ENCODE results near the gene MT1B.
"Not testable (repeated sequence)": the region's sequence is repeated elsewhere in the genome, so short reads cannot be mapped to it uniquely, and the experiment has no call there.

Gene MT1B

DNA sequence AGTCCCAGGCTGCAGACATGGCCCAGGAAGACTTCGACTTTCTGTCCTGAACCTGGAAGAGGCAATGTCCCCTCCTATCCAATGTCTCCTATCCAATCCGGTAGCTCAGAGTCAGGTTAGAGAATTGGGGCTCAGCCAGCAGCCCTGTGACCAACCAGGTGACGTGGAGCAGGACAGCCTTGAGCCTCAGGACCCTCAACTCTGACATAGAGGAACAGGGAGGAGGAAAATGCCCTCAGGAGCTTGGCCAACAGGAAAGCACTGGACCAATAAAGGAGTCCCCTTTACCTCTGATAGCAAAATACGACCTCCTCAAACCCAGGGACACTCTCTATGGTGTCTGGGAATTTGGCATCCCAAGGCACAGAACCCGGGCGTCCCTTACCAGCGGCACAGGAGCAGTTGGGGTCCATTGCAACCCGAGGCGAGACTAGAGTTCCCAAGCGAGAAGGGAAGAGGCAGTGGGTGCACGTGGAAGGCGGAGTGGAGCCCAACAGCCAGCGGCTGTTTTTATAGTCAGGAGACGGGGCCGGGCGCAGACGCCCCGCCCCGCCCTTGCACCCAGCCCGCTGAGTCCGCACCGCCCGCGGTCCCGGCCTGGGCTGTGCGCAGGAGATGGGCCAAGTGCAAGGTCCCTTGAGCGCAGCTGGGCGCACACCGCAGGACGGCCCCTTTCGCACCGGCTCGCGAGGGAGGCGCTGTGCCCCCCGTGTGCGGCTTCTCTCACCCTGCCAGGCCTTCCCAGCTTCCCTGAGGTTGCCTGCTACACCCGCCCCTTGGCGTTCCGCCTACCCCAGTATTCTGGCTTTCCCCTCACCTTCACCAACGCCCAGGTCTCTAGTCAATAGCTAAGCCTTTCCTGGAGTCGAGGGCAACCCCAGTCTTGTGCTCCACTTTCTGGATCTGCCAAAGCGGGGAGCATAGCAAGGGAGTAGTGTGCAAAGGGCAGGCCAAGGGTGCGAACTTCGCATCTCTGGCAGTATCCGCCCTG, 16.2 kb downstream of the MT1B start, which contains the start of gene MT1G:
Gene MT1G (minus strand): TSS at position 485 of the 991 bp plus-strand sequence. CDS start 72 bp downstream, at position 413.
- DNase-seq (ENCODE audit: low read depth): no peak

DNA sequence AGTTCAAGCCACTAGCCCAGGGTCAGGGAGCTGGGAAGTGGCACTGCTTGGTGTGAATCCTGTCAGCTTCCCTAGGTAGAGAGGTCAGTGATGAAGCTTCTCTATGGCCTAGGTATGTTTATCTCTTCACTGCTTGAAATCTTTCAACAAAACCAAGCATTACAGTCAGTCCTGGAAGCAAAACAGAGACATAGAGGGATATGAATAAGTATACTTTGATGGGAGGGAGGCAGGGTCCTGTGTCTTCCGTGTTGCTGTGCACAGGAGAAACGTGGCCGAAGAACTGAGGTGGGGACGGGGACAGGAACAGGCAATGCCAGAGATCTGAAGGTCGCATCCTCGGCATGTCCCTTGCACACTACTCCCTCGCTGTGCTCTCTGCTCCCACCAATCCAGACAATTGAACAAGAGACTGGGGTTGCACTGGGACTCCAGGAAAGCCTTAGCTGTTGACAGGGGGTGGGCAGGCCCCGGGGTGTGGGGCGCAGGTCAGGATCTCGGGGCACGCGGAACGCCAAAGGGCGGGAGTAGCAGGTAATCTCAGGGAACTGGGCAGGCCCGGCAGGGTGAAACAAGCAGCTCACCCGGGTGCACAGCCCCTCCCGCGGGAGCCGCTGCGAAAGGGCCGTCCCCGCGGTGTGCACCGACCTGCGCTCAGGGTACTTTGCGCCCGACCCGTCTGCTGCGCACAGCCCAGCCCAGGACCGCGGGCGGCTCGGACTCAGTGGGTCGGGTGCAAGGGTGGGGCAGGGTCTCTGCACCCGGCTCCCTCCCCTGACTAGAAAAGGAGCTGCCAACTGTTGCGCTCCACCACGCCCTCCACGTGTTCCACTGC, 17.5 kb downstream of the MT1B start, which contains the start of gene MT1H:
Gene MT1H (plus strand): TSS at position 810 of the 835 bp plus-strand sequence. CDS start 71 bp downstream, outside the sequence.
- no peak for DNase-seq (ENCODE audit: low read depth)

DNA sequence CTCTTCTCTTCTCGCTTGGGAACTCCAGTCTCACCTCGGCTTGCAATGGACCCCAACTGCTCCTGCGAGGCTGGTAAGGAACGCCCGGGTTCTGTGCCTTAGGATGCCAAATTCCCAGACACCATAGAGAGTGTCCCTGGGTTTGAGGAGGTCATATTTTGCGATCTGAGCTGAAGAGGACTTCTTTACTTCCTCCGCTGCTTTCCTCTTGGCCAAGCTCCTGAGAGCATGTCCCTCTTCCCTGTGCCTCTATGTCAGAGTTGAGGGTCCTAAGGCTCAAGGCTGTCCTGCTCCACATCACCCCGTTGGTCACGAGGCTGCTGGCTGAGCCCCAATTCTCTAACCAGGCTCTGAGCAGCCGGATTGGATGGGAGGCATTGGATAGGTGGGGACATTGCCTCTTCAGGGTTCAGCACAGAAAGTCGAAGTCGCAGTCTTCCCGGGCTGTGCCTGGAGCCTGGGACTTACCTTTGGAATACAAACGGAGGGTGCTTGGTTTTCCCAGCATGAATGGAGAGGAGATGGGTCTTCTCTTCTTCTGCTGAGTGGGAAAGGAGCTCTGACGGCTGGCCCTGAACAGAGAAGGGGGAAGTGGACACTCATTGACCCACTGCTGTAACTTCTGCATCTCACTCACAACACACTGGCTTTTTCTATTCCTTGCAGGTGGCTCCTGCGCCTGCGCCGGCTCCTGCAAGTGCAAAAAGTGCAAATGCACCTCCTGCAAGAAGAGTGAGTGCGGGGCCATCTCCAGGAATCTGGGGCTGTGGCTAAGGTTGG, 18.3 kb downstream of the MT1B start:
- no peak for DNase-seq (ENCODE audit: low read depth)

DNA sequence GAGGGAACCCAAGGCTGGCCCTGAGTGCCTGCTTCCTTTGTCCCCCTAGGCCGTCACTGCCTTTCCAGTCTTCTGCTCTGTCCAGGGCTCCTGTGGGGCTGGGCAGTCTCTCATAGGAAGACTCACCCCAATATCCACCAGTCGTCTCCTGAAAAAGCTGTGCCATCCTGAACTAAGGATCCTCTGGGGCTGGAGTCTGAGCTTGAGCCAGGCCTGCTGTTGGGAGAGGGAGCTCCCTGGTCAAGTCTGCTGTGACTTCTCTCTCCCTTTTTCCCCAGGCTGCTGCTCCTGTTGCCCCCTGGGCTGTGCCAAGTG, 18.9 kb downstream of the MT1B start:
- no peak for DNase-seq (ENCODE audit: low read depth)

DNA sequence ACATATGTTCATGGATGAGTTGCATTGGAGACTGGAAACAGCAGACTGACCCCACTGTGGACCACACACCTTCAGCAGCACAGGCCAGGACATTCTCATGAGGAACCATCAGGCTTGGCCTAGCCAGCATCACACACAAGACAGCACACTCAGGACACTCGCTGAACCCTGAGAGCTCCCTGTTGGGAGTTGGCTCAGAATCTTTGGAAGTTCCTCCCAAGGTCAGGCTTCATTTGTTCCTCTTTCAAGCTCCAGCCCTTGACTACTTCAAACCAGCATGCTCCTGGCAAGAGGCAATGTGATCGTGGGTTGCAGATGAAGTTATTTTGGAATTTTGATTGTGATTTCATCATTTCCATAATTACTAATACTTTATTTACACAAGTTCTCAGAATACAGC, 20.0 kb downstream of the MT1B start:
- DNase-seq (ENCODE audit: low read depth): not testable (repeated sequence)

DNA sequence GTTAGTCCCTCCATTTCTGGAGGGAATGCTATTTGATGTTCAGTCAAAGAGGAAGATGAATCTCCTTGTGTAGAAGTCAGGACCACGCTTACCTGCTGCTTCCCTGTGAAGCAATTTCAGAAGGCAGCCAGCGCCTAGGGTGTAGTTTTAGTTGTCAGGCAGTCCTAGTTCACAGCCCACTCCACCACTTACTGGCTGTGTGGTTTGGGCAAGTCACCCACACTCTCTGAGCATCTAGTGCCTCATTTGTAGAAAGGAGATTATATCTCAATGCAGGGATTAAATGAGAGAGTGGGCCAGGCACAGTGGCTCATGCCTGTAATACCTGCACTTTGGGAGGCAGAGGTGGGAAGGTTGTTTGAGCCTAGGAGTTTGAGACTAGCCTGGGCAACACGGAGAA, 20.5 kb downstream of the MT1B start:
- not testable (repeated sequence) for DNase-seq (ENCODE audit: low read depth)

DNA sequence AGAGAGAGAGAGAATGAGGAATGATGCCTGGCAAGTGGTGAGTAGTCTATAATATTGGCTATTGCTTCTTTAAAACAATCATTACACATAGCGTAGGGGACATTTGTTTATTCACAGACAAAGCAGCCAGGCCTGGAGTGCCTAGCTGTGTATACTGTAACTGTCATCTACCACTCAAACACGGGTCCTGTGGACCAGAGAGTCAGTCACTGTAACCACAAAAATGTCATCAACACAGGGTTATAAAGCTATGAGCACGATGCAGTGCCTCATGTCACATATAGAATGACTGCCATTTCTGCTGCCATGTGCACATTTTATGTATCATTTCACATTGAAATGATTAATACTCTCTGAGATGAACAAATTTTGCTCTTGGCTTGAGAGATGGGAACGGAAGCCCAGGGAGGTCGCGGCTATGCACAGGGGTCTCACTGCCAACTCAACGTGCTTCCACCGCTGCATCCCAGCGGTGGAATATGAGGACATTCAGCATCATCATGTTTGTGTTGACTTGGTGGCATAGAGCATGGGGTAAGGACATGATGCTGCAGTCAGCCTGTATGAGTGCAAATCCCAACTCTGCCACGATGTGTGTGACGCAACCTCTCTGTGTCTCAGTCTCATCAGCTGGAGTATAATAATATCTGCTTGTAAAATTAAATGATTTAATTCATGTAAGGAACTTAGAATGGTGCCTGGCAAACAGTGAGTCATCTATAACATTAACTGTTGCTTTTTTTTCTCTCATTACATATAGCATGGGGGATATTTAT, 21.3 kb downstream of the MT1B start:
- no peak for DNase-seq (ENCODE audit: low read depth)

DNA sequence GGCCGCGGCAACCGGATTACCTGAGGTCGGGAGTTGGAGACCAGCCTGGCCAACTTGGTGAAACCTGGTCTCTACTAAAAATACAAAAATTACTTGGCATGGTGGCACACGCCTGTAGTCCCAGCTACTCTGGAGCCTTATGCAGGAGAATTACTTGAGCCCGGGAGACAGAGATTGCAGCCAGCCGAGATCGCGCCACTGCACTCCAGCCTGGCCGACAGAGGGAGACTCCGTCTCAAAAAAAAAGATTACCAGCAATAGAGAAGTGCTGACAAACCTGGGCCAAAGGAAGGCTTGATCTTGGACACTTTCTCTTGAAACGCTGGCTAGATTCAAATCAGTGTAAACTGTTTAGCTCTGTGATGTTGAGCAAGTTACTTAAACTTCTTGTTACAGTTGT, 22.2 kb downstream of the MT1B start:
- DNase-seq (ENCODE audit: low read depth): no peak

DNA sequence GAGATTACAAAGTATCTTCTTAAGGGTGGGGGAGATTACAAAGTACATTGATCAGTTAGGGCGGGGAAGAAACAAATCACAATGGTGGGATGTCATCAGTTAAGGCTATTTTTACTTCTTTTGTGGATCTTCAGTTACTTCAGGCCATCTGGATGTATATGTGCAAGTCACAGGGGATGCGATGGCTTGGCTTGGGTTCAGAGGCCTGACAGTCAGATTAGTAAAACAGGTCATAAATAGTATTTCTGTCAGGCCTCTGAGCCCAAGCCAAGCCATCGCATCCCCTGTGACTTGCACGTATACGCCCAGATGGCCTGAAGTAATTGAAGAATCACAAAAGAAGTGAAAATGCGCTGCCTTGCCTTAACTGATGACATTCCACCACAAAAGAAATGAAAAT, 22.9 kb downstream of the MT1B start:
- DNase-seq (ENCODE audit: low read depth): not testable (repeated sequence)

DNA sequence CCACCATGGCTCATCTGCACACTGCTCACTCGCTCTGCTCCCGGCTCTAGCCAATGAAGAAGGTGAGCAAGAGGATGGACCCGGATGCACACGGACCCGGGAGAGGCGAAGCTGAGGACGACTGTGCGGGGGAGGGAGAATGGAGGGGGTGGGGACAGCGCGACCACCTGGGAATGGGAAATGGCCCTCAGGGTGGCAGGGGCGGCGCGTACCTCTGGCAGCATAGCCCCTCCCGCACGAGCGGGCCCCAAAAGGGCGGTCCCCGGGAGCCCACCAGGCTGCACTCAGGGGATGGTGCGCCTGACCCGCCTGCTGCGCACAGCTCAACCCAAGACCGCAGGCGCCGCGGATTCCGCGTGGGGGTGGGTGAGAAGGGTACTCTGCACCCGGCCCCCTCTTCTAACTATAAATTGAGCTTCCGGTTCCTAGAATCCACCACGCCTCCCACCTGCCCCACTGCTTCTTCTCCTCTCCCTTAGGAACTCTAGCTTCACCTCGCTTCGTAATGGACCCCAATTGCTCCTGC, 24.1 kb downstream of the MT1B start:
- DNase-seq (ENCODE audit: low read depth): no peak

DNA sequence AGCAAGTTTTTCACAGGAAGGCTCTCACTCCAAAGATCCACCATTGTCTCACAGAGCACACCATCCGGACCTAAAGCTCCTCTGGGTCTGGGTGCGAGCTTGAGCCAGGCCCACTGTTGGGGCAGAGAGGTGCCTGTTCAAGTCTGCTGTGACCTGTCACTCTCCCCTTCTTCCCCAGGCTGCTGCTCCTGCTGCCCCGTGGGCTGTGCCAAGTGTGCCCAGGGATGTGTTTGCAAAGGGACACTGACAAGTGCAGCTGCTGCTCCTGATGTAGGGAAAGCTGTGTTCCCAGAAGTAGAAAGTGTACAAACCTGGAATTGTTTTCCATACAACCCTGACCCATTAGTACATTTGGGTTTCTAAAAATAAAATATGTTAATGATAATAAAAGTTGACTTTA, 25.8 kb downstream of the MT1B start:
- DNase-seq (ENCODE audit: low read depth): no peak

DNA sequence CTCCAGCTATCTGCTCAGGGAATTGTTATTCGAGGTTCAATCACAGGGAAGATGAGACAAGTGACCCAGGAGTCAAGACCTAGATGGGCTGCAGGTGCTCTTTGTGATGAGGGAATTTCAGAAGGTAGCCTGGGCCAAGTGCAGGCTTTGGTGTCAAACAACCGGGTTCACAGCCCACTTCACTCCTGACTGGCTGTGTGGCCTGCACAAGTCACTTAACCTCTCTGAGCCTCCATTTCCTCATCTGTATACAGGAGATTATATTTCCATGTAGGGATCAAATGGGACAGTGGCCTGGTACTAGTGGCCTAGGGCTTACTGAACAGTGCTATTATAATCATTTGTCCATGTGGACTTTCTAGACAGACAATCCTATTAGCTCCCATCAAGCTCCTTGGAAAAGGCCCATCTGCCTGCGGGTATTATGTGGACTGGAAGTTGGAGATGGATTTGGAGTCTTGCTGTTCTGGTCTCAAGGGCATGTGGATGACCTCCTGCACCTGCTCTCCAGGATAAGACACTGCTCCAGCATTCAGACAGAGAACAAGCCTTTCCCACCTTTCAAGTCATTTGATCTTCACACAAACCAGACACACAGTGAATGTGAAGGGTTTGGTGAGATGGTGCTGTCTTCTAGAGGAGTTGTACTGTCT, 27.5 kb downstream of the MT1B start:
- no peak for DNase-seq (ENCODE audit: low read depth)

DNA sequence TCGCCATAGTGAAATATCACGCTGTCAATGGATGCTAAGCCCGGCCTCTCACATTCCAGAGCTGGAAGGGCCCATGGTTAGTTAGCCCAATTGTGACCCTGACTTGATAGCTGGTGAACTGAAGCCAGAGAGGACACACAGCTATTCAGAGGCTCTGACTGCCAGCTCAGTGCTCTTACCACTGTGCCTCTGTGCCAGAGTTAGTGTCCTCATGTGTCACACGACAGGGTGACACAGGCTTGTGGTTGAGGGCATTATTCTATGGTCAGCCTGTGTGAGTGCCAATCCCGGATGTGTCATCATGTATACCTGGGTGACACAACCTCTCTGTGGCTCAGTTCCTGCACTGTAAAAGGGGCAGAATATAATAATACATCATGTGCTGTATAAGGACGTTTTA, 28.1 kb downstream of the MT1B start:
- no peak for DNase-seq (ENCODE audit: low read depth)

DNA sequence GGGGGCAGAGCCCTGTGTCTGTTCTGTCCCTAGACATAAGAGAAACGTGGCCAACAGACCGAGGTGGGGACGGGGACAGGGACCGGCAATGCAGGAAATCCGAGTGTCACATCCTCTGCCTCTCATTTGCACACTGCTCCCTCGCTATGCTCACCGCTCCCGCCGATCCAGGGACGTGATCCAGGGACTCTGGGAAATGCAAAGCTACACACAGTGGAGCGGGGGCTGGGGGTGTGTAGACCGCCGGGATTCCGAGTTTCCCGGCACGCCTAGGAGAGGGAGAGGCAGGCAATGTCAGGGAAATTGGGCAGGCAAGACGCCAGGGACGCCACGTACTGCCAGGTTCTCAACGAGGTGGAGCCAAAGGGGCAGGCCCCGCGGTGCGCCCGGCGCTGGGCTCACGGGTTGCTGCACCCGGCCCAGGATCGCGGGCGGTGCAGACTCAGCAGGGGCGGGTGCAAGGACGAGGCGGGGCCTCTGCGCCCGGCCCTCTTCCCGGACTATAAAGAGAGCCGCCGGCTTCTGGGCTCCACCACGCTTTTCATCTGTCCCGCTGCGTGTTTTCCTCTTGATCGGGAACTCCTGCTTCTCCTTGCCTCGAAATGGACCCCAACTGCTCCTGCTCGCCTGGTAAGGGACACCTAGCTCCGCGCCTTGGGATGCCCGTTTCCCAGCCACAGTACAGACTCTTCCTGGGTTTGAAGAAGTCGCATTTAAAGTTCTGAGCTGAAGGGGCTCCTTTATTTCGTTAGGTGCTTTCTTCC, 30.4 kb downstream of the MT1B start, which contains the start of gene MT1X:
Gene MT1X (plus strand): TSS at position 532 of the 764 bp plus-strand sequence. CDS start 71 bp downstream, at position 603.
- DNase-seq (ENCODE audit: low read depth): peak; percentile 88

DNA sequence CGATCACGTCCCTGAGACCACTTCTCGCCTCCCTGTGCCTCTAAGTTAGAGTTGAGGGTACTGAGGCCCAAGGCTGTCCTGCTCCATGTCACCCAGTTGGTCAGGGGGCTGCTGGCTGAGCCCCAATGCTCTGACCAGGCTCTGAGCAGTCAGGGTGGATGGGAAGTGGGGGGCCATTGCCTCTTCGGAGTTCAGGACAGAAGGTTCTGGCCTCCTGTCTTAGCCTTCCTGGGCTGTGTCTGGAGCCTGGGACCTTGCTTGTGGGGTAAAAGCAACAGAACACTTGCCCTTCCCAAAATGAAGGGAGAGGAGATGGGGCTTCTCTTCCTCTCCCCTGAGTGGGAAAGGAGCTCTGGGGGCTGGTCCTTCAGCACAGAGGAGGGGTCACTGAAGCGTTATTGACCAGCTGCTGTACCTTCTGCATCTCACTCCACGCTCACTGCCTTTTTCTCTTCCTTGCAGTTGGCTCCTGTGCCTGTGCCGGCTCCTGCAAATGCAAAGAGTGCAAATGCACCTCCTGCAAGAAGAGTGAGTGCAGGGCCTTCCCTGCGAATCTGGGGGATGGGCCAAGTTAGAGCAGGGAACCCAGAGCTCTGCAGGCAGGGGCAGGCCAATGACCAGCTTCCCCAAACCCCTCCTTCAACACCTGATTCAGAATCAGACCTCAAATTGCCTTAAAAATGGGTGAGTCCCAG, 31.2 kb downstream of the MT1B start:
- DNase-seq (ENCODE audit: low read depth): no peak

DNA sequence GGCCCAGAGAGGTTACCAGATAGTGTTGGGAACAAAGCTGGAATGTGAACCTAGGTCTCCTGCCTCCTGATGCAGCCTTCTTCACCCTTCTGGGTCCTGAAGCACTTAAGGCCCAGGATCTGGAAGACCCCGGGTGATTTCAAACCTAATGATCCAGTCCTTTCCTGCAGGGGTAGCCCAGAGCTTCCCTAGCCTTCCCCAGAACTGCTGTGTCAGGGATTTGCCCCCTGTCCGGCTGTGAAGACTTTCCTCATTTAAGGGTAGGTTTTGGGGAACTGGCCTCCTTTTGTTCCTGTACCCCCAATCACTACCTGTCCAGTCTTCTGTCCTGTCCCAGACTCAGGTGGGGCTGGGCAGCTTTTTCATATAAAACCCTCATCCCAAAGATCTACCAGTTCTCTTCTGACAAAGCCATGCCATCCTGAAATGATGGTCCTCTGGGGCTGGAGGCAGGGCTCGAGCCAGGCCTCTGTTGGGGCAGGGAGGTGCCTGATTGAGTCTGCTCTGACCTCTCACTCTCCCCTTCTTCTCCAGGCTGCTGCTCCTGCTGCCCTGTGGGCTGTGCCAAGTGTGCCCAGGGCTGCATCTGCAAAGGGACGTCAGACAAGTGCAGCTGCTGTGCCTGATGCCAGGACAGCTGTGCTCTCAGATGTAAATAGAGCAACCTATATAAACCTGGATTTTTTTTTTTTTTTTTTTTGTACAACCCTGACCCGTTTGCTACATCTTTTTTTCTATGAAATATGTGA, 31.9 kb downstream of the MT1B start:
- DNase-seq (ENCODE audit: low read depth): no peak

DNA sequence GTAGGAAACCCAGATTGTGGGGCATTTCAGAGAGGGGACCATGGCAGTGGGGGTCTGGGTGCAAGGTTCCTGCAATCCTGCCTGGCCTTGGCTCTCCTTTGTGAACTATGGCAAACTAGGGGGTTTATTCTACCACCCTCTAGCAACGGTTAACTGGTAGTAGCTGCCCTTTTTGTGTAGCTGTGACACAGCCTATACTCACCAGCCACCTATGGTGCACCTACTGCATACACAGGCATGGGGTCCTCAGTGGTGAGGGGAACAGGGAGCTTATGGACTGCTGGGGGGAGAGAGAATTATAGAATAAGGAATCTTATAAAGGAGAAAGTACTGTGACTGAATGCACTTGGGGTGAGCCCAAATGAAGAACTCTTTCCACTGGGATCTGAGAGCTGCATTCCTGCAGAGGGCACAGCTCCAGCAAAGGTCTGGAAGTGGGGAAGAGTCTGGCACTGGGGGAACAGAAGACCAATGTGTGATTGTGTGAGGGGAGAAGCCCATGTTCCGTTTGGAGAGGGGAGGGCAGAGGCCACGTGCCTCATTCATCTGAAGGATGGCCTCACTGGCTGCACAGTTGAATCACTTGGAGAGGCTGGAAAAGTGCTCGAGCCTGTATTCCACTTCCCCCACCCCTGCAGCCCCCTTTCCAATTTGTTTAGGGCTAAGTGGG, 32.7 kb downstream of the MT1B start:
- no peak for DNase-seq (ENCODE audit: low read depth)
